Smooth muscle cell (in vitro differentiated cells): Measurements from ENCODE around the gene RHOH. TPM values are rescaled to one million over a fixed set of nuclear protein-coding genes. Genes with fewer than 3 reads are reported as not detected.
A peak's percentile ranks its signal among the peaks of the same experiment; 100 is the strongest.

Experiments
- DNase-seq: peaks from one replicate; lab custom pipeline; 2025; ENCODE audit not compliant: unreplicated experiment; lab: John Stamatoyannopoulos, UW
- H2AFZ ChIP-seq: fragments of 200-600 bp; sonication (generic); 2 replicates; pipeline ENCODE4 v1.6.0; 2016; ENCODE audit warnings: antibody characterized with exemption, low read depth, mild to moderate bottlenecking
- H3F3A ChIP-seq: fragments of 200-600 bp; sonication (generic); 2 replicates; pipeline ENCODE4 v1.6.0; 2017; ENCODE audit warnings: antibody characterized with exemption, low read depth
- H3K27ac ChIP-seq: fragments of 200-600 bp; sonication (generic); 2 replicates; pipeline ENCODE4 v1.5.1; 2016; ENCODE audit warnings: low read depth, mild to moderate bottlenecking
- H3K27me3 ChIP-seq: fragments of 200-600 bp; sonication (generic); 2 replicates; pipeline ENCODE4 v1.6.1; 2016; ENCODE audit warnings: low read depth, mild to moderate bottlenecking
- H3K36me3 ChIP-seq: fragments of 200-600 bp; sonication (generic); 2 replicates; pipeline ENCODE4 v1.5.1; 2016; ENCODE audit warnings: low read depth
- H3K4me1 ChIP-seq: fragments of 200-600 bp; sonication (generic); 2 replicates; pipeline ENCODE4 v1.5.1; 2016; ENCODE audit warnings: low read depth
- H3K4me2 ChIP-seq: fragments of 200-600 bp; sonication (generic); 2 replicates; pipeline ENCODE4 v1.6.0; 2016; ENCODE audit warnings: mild to moderate bottlenecking
- H3K4me3 ChIP-seq: fragments of 200-600 bp; sonication (generic); 2 replicates; pipeline ENCODE4 v1.5.1; 2016; ENCODE audit warnings: mild to moderate bottlenecking
- H3K79me2 ChIP-seq: fragments of 200-600 bp; sonication (generic); 2 replicates; pipeline ENCODE4 v1.6.0; 2016; ENCODE audit warnings: low read depth, mild to moderate bottlenecking
- H3K9ac ChIP-seq: fragments of 200-600 bp; sonication (generic); 2 replicates; pipeline ENCODE4 v1.6.0; 2016; ENCODE audit warnings: low read depth
- H3K9me3 ChIP-seq: fragments of 200-600 bp; sonication (generic); replicated peaks from 2 replicates; pipeline ENCODE4 v1.5.1; 2016; ENCODE audit warnings: low read depth
- H4K20me1 ChIP-seq: fragments of 200-600 bp; sonication (generic); 2 replicates; pipeline ENCODE4 v1.6.0; 2016; ENCODE audit warnings: low read depth
- WGBS: methylation state at CpG from one replicate; pipeline ENCODE4 v1.1.7; 2016; ENCODE audit warnings: low lambda C conversion rate; 5-methylcytosine and 5-hydroxymethylcytosine counted together
- polyA plus RNA-seq: library from polyadenylated mRNA; unstranded; fragments of >200 nt; fragmentation: Nextera tagmentation; extraction: Ambion mirVana; gene quantifications from 2 replicates; pipeline ENCODE4 v1.2.1, GENCODE V29; 2016
- total RNA-seq: library from RNA; depleted of rRNA; stranded (reverse); fragments of >200 nt; gene quantifications from 2 replicates; pipeline ENCODE4 v1.2.3, GENCODE V29; 2014
- TF ChIP-seq, protein P1 (sequence below): fragments of 200-600 bp; sonication (generic); IDR thresholded peaks from 2 replicates; pipeline ENCODE4 v1.5.1; 2017; ENCODE audit warnings: borderline replicate concordance, mild to moderate bottlenecking, antibody characterized with exemption; ENCODE audit not compliant: insufficient read depth, poor library complexity, severe bottlenecking

RHOH gene
- total and polyA plus RNA-seq, 2 experiments from 2014 or later, result 0.46 TPM; not detected in 1

DNA sequence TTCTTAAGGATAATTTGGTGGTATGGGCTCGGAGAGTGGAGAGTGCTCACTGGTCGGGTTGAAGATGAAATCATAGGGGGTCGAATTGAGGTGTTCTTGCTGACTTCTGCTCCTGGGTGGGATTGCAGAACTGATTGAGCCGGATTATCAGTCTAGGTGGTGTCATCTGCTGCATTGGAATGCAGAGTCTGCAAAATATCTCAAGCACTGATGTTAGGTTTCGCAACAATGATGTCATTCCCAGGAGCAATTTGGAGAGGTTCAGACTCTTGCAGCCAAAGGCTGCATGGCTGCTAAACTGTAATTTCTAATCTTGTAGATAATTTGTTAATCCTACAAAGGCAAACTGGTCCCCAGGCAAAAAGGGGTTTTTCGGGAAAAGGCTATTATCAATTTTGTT is 67.7 kb downstream of the RHOH start:
- Histone ChIP-seq H3K4me3 (no peak overlapping the region), H3K4me2 (no peak overlapping the region), H3K27me3 (no peaks in the 10 kb centered on the region), H4K20me1 (no peaks in the 10 kb centered on the region), H2AFZ (no peak overlapping the region), H3K79me2 (no peaks in the 10 kb centered on the region), H3K36me3 (no peaks in the 10 kb centered on the region), H3F3A (peaks cover 21% of the 10 kb centered on the region), H3K27ac (peak overlapping the region; percentile 56), H3K9me3 (no peaks in the 10 kb centered on the region), H3K9ac (no peak overlapping the region), H3K4me1 (peaks cover 24% of the 10 kb centered on the region)
- 9% methylated on average over 6 of the region's 6 CpGs for WGBS
- no peak for DNase-seq
- TF ChIP-seq, protein P1, sequence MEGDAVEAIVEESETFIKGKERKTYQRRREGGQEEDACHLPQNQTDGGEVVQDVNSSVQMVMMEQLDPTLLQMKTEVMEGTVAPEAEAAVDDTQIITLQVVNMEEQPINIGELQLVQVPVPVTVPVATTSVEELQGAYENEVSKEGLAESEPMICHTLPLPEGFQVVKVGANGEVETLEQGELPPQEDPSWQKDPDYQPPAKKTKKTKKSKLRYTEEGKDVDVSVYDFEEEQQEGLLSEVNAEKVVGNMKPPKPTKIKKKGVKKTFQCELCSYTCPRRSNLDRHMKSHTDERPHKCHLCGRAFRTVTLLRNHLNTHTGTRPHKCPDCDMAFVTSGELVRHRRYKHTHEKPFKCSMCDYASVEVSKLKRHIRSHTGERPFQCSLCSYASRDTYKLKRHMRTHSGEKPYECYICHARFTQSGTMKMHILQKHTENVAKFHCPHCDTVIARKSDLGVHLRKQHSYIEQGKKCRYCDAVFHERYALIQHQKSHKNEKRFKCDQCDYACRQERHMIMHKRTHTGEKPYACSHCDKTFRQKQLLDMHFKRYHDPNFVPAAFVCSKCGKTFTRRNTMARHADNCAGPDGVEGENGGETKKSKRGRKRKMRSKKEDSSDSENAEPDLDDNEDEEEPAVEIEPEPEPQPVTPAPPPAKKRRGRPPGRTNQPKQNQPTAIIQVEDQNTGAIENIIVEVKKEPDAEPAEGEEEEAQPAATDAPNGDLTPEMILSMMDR, result no peak

DNA sequence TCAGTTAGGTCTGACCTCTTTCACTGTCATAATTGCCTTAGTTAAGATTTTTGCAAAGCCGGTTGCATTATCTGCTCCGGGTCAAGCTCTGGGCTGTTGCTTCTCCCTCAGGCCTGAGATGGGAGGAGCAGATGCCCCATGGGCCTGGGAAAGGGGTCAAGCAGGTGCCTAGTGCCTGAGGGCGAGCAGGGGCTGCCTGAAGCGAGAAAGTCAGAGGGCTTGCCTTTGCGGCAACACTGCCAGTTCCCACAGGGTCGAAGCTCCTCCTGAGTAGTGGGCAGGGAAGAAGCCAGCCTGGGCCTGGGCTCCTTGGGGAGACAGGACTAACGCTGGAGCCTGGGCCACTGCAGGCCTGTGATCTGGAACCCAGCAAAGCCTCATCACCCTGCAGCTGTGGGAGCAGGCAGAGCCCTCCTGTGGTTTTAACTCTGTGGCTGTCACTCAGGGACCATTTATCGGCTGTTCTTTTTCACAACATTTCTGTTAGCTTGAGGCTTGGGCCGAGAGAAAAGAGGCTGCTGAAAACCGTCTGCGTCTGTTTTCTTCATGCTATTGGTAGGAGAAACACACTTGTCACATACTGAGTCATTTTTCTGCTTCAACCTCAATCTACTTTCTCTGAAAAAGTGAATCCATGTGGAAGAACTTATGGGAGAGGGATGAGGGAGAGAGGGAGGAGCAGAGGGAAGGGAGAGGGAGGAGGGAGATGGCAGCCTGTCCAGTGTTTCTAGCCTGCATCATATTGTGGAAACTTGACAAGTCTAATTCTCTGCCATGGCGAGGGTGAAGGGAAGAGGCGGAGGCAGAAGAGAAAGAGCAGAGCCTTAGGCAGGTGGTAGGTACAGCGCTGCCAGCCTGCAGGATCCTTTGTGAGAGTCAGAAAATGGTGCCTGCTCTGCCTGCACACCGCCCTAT is 68.4 kb downstream of the RHOH start:
- H3F3A ChIP-seq, result peaks cover 21% of the 10 kb centered on the region
- no peak overlapping the region for H3K9ac ChIP-seq
- 31% methylated on average over 15 of the region's 15 CpGs for WGBS
- no peaks in the 10 kb centered on the region for H4K20me1 ChIP-seq
- H3K36me3 ChIP-seq, result no peaks in the 10 kb centered on the region
- no peaks in the 10 kb centered on the region for H3K79me2 ChIP-seq
- H3K27me3 ChIP-seq, result no peaks in the 10 kb centered on the region
- DNase-seq, result peak; percentile 16
- H3K4me1 ChIP-seq, result peaks cover 24% of the 10 kb centered on the region
- H3K4me3 ChIP-seq, result no peak overlapping the region
- H2AFZ ChIP-seq, result no peak overlapping the region
- no peaks in the 10 kb centered on the region for H3K9me3 ChIP-seq
- peak overlapping the region; percentile 15 for H3K4me2 ChIP-seq
- H3K27ac ChIP-seq, result peak overlapping the region; percentile 56
- TF ChIP-seq, protein P1, result no peak

DNA sequence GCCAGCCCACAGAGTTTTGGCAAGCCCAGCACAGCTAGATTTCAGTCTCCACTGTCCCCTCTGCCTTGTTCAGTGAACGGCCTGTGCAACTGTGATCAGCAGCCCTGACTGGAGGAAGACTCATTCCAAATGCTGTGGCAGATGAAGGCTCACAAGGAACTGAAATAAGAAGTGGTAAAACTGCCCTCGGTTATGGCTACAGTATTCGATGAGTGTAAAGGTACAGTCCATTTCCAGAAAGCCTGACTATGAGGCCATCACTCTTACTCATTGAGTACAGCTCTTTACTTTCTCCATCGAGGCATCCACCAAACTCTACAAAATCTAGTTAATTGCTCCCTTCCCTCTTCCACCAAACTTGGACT is 69.1 kb downstream of the RHOH start:
- H3K27me3 ChIP-seq, result no peaks in the 10 kb centered on the region
- H3K79me2 ChIP-seq, result no peaks in the 10 kb centered on the region
- H3K9me3 ChIP-seq, result no peaks in the 10 kb centered on the region
- no peak overlapping the region for H3K4me3 ChIP-seq
- H3K27ac ChIP-seq, result peak overlapping the region; percentile 56
- H3K4me1 ChIP-seq, result peaks cover 24% of the 10 kb centered on the region
- no peaks in the 10 kb centered on the region for H3K36me3 ChIP-seq
- H3F3A ChIP-seq, result peaks cover 21% of the 10 kb centered on the region
- no peaks in the 10 kb centered on the region for H4K20me1 ChIP-seq
- no peak overlapping the region for H2AFZ ChIP-seq
- no peak for DNase-seq
- no peak overlapping the region for H3K4me2 ChIP-seq
- 87% methylated on average over 4 of the region's 4 CpGs for WGBS
- TF ChIP-seq, protein P1, result no peak
- H3K9ac ChIP-seq, result no peak overlapping the region
